Effector memory CD4-positive, alpha-beta T cell (primary cell): ENCODE data around the gene MBNL1.

Source experiments
- DNase-seq, 3 donors: peaks; one replicate each; pipeline ENCODE4 v3.0.0-alpha.2; 2020
- H3K27ac ChIP-seq: 2 replicates; pipeline ENCODE4 v1.7.0; 2013; ENCODE audit warnings: mild to moderate bottlenecking, low read length, moderate library complexity; ENCODE audit not compliant: insufficient read depth, poor library complexity, severe bottlenecking
- H3K27me3 ChIP-seq: replicated peaks from 2 replicates; pipeline ENCODE4 v1.7.0; 2013; ENCODE audit warnings: mild to moderate bottlenecking, low read length; ENCODE audit not compliant: insufficient read depth, control insufficient read depth, poor library complexity, severe bottlenecking
- H3K36me3 ChIP-seq: 2 replicates; pipeline ENCODE4 v1.7.0; 2013; ENCODE audit warnings: mild to moderate bottlenecking, low read length, moderate library complexity; ENCODE audit not compliant: control insufficient read depth, insufficient read depth
- H3K4me1 ChIP-seq: 2 replicates; pipeline ENCODE4 v1.7.0; 2013; ENCODE audit warnings: low read length, mild to moderate bottlenecking; ENCODE audit not compliant: control insufficient read depth, insufficient read depth, poor library complexity, severe bottlenecking
- H3K4me3 ChIP-seq: 2 replicates; pipeline ENCODE4 v1.7.0; 2013; ENCODE audit warnings: low read length, low read depth, mild to moderate bottlenecking; ENCODE audit not compliant: insufficient read depth, poor library complexity, severe bottlenecking
- H3K9me3 ChIP-seq: 2 replicates; pipeline ENCODE4 v1.7.0; 2013; ENCODE audit warnings: mild to moderate bottlenecking, low read length, moderate library complexity; ENCODE audit not compliant: control insufficient read depth

Gene MBNL1

GRCh38 chr3:152352554-152352953 is 83.8 kb downstream of the MBNL1 start:
- Histone ChIP-seq H3K4me1 (peaks cover 3% of the 10 kb centered on the region), H3K36me3 (peaks cover 18% of the 10 kb centered on the region), H3K27me3 (no peaks in the 10 kb centered on the region), H3K4me3 (no peak overlapping the region), H3K9me3 (no peaks in the 10 kb centered on the region), H3K27ac (no peak overlapping the region)
- DNase-seq = no peak

- DNase-seq = no peak
- Histone ChIP-seq H3K27ac (no peak overlapping the region), H3K9me3 (no peaks in the 10 kb centered on the region), H3K36me3 (peaks cover 18% of the 10 kb centered on the region), H3K27me3 (no peaks in the 10 kb centered on the region), H3K4me1 (peaks cover 3% of the 10 kb centered on the region), H3K4me3 (no peak overlapping the region)
Measured at GRCh38 chr3:152353578-152353977, 84.8 kb downstream of the MBNL1 start.

- Histone ChIP-seq H3K36me3 (peaks cover 25% of the 10 kb centered on the region), H3K4me1 (peaks cover 3% of the 10 kb centered on the region), H3K9me3 (no peaks in the 10 kb centered on the region), H3K27ac (no peak overlapping the region), H3K4me3 (no peak overlapping the region), H3K27me3 (no peaks in the 10 kb centered on the region)
- DNase-seq = no peak
Measured at GRCh38 chr3:152355744-152356665, 87.3 kb downstream of the MBNL1 start.

- H3K4me3 ChIP-seq = no peak overlapping the region
- H3K27ac ChIP-seq = no peak overlapping the region
- no peaks in the 10 kb centered on the region for H3K9me3 ChIP-seq
- no peaks in the 10 kb centered on the region for H3K27me3 ChIP-seq
- no peak for DNase-seq
- H3K4me1 ChIP-seq = peaks cover 3% of the 10 kb centered on the region
- peaks cover 25% of the 10 kb centered on the region for H3K36me3 ChIP-seq
Measured at GRCh38 chr3:152356870-152357276, 88.1 kb downstream of the MBNL1 start.

GRCh38 chr3:152357587-152357986 is 88.9 kb downstream of the MBNL1 start:
- Histone ChIP-seq H3K4me1 (peaks cover 8% of the 10 kb centered on the region), H3K4me3 (no peak overlapping the region), H3K9me3 (no peaks in the 10 kb centered on the region), H3K27me3 (no peaks in the 10 kb centered on the region), H3K36me3 (peaks cover 24% of the 10 kb centered on the region), H3K27ac (no peak overlapping the region)
- DNase-seq = no peak

- H3K4me1 ChIP-seq = peaks cover 12% of the 10 kb centered on the region
- no peak overlapping the region for H3K27ac ChIP-seq
- H3K27me3 ChIP-seq = no peaks in the 10 kb centered on the region
- H3K36me3 ChIP-seq = peaks cover 10% of the 10 kb centered on the region
- H3K4me3 ChIP-seq = no peak overlapping the region
- H3K9me3 ChIP-seq = no peaks in the 10 kb centered on the region
- DNase-seq = no peak
Measured at GRCh38 chr3:152359385-152360248, 90.9 kb downstream of the MBNL1 start.

GRCh38 chr3:152360302-152360701 is 91.6 kb downstream of the MBNL1 start:
- DNase-seq = no peak
- H3K9me3 ChIP-seq = no peaks in the 10 kb centered on the region
- H3K27ac ChIP-seq = no peak overlapping the region
- no peaks in the 10 kb centered on the region for H3K27me3 ChIP-seq
- peaks cover 12% of the 10 kb centered on the region for H3K4me1 ChIP-seq
- no peak overlapping the region for H3K4me3 ChIP-seq
- H3K36me3 ChIP-seq = peaks cover 11% of the 10 kb centered on the region

GRCh38 chr3:152360966-152361365 is 92.2 kb downstream of the MBNL1 start:
- no peak for DNase-seq
- Histone ChIP-seq H3K4me1 (peaks cover 12% of the 10 kb centered on the region), H3K27ac (no peak overlapping the region), H3K36me3 (peaks cover 18% of the 10 kb centered on the region), H3K9me3 (no peaks in the 10 kb centered on the region), H3K4me3 (no peak overlapping the region), H3K27me3 (no peaks in the 10 kb centered on the region)

GRCh38 chr3:152362086-152362485 is 93.4 kb downstream of the MBNL1 start:
- Histone ChIP-seq H3K4me1 (peaks cover 12% of the 10 kb centered on the region), H3K27me3 (no peaks in the 10 kb centered on the region), H3K9me3 (no peaks in the 10 kb centered on the region), H3K27ac (no peak overlapping the region), H3K36me3 (peaks cover 26% of the 10 kb centered on the region), H3K4me3 (no peak overlapping the region)
- no peak for DNase-seq

GRCh38 chr3:152364237-152364636 is 95.5 kb downstream of the MBNL1 start:
- H3K4me3 ChIP-seq = no peak overlapping the region
- peaks cover 9% of the 10 kb centered on the region for H3K4me1 ChIP-seq
- H3K27ac ChIP-seq = no peak overlapping the region
- no peaks in the 10 kb centered on the region for H3K27me3 ChIP-seq
- no peak for DNase-seq
- no peaks in the 10 kb centered on the region for H3K9me3 ChIP-seq
- peaks cover 25% of the 10 kb centered on the region for H3K36me3 ChIP-seq
